ENCODE measurements around the gene NUP214. TPM values are rescaled to one million over a fixed set of nuclear protein-coding genes. Genes with fewer than 3 reads are reported as not detected.

The NUP214 gene
- total RNA-seq, 2 donors from 2014 or later, result 66.2 to 121 TPM

DNA sequence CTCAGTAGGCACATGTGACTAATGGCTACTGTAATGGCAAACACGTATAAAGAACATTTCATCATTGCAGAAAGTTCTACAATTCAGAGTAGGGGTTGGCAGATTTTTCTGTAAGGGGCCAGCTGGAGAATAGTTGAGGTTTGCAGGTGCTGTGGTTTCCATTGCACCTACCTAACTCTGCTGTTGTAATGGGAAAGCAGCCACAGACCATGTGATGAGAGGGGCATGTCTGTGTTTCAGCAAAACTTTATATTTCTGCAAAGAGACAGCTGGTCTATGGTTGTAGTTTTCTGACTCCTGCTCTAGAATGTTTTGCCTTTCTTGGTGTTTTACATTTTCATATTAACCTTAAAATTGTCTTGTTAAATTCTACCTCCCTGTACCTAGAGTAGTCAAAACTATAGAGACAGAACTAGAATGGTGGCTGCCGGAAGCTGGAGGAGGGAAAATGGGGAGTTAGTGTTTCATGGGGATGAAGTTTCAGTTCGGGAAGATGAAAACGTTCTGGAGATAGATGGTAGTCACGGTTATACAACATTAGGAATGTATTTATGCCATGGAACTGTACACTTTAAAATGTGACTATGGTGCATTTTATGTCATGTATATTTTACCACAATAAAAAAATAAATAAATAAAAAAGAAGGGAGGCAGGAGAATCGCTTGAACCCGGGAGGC is 44.3 kb downstream of the NUP214 start:
- Mint-ChIP-seq H3K36me3 (peaks cover 11% of the 10 kb centered on the region), H3K4me3 (no peak overlapping the region), H3K27me3 (no peaks in the 10 kb centered on the region), H3K9me3 (no peaks in the 10 kb centered on the region), H3K27ac (no peak overlapping the region), H3K4me1 (ENCODE audit: low read depth in 2 of 2) (peaks cover 5 to 17% of the 10 kb centered on the region in 2 donors)
- DNase-seq (ENCODE audit: low spot score), result no peak
- no peak for ATAC-seq

DNA sequence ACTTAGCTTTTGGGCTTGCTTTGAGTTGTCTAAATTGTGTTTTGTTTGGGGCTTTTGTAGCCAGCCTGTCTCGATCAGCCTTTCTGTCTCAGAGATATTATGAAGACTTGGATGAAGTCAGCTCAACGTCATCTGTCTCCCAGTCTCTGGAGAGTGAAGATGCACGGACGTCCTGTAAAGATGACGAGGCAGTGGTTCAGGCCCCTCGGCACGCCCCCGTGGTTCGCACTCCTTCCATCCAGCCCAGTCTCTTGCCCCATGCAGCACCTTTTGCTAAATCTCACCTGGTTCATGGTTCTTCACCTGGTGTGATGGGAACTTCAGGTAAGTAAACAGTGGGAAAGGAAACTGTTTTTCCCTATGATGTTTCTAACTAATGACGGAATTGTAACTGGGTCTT is 48.6 kb downstream of the NUP214 start:
- no peak for DNase-seq (ENCODE audit: low spot score)
- no peak for ATAC-seq
- Mint-ChIP-seq H3K4me1 (ENCODE audit: low read depth in 2 of 2) (peaks cover 5 to 8% of the 10 kb centered on the region in 2 donors), H3K9me3 (no peaks in the 10 kb centered on the region), H3K4me3 (no peak overlapping the region), H3K27me3 (no peaks in the 10 kb centered on the region), H3K36me3 (peaks cover 29% of the 10 kb centered on the region), H3K27ac (no peak overlapping the region)

GRCh38 chr9:131174681-131175239 is 49.4 kb downstream of the NUP214 start:
- H3K4me3 Mint-ChIP-seq, result no peak overlapping the region
- peaks cover 26% of the 10 kb centered on the region for H3K36me3 Mint-ChIP-seq
- H3K4me1 Mint-ChIP-seq (ENCODE audit: low read depth in 2 of 2), result peaks cover 5% of the 10 kb centered on the region in 2 donors
- no peak overlapping the region for H3K27ac Mint-ChIP-seq
- peak in 1 of 2 donors; percentile 47 for ATAC-seq
- H3K9me3 Mint-ChIP-seq, result no peaks in the 10 kb centered on the region
- DNase-seq (ENCODE audit: low spot score), result no peak
- H3K27me3 Mint-ChIP-seq, result no peaks in the 10 kb centered on the region

DNA sequence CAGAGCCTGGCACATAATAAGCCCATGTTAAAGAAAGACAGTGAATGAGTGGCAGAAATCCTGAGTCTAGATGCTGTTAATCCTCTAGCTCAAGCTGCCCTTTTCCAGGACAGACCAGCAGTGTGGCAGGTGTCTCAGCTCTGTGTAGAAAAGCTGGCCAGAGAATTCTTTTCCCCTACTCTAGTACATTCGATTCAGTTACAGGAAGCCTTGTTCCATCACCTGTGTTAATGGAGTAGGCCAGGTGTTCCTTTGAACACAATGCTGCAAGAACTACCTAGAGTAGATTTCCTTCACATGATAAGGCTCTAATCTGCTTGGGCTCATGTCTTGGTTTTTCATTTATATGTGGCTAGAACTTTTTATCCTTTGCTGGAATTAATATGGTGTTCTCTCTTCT is 52.5 kb downstream of the NUP214 start:
- Mint-ChIP-seq H3K27ac (no peak overlapping the region), H3K4me1 (ENCODE audit: low read depth in 2 of 2) (peaks cover 0 to 4% of the 10 kb centered on the region in 2 donors), H3K27me3 (no peaks in the 10 kb centered on the region), H3K9me3 (no peaks in the 10 kb centered on the region), H3K4me3 (no peak overlapping the region), H3K36me3 (peaks cover 32% of the 10 kb centered on the region)
- ATAC-seq (no peak), DNase-seq (ENCODE audit: low spot score) (no peak)

DNA sequence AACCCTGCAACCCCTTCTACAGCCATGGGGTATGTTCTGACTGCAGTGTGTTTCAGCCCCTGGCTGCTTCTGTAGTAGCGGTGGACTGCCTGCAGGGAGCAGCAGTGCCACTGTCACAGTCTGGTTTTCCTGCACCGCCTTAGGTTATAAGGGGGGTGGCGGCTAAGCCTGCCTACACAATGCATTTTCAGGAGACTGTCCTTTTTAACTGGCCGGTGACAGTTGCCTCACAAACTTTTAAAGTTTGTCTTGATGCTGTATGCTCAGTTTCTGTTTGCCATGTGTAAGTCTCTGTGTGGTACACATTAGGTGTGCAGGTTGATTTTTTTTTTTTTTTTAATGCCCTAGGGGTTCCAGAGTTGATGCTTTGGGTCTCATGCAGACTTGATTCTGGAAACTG is 53.0 kb downstream of the NUP214 start:
- H3K4me3 Mint-ChIP-seq, result no peak overlapping the region
- ATAC-seq (peak; percentile 92 to 94), DNase-seq (ENCODE audit: low spot score) (peak; percentile 77)
- peaks cover 32% of the 10 kb centered on the region for H3K36me3 Mint-ChIP-seq
- H3K4me1 Mint-ChIP-seq (ENCODE audit: low read depth in 2 of 2), result peaks cover 0 to 4% of the 10 kb centered on the region in 2 donors
- no peaks in the 10 kb centered on the region for H3K9me3 Mint-ChIP-seq
- no peak overlapping the region for H3K27ac Mint-ChIP-seq
- no peaks in the 10 kb centered on the region for H3K27me3 Mint-ChIP-seq

DNA sequence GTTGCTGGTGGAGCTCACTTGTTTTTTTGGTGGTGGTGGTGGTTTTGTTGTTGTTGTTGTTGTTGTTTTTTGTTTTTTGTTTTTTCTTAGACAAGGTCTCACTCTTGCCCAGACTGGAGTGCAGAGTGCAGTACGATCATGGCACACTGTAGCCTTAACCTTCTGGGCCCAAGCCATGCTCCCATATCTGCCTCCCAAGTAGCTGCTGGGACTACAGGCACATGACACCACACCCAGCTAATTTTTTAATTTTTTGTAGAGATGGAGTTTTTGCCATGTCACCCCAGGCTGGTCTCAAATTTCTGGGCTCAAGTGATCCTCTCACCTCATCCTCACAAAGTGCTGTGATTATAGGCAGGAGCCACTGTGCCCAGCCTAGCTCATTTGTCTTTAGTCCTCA is 53.5 kb downstream of the NUP214 start:
- Mint-ChIP-seq H3K9me3 (no peaks in the 10 kb centered on the region), H3K27ac (no peak overlapping the region), H3K36me3 (peaks cover 32% of the 10 kb centered on the region), H3K4me3 (no peak overlapping the region), H3K27me3 (no peaks in the 10 kb centered on the region), H3K4me1 (ENCODE audit: low read depth in 2 of 2) (peaks cover 0 to 4% of the 10 kb centered on the region in 2 donors)
- ATAC-seq (no peak), DNase-seq (ENCODE audit: low spot score) (no peak)

DNA sequence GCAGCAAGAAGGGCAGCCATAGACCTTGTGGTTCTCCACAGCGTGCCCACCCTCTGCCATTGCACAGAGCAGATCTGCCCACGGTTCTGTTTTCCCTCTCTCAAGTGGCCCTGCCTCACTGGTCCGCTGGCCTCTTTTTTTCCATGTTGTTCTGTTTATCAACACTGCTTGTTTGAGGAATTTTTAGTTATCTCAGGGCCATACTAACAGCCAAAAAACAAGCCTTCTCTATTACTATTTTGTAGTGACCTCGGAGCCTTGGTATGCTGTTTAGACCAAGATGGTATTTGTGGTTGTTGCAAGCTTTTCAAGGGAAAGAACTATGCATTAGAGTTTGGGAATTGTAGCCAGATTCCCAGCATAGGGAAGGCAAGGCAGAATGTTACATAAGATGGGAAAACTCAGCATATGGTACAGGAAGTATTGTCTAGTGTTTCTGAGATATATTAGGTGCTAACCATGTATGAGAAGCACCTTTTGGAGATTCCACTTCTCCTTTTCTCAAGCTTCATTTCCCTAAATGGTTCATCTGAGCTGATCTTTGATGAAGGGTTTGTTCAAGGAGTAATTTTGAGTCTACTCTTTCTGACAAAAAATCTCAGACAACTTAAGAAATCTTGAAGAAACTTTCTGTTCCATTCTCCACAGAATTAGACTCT is 54.3 kb downstream of the NUP214 start:
- Mint-ChIP-seq H3K4me1 (ENCODE audit: low read depth in 2 of 2) (peaks cover 0 to 4% of the 10 kb centered on the region in 2 donors), H3K36me3 (peaks cover 31% of the 10 kb centered on the region), H3K4me3 (no peak overlapping the region), H3K27me3 (no peaks in the 10 kb centered on the region), H3K9me3 (no peaks in the 10 kb centered on the region), H3K27ac (no peak overlapping the region)
- ATAC-seq (no peak), DNase-seq (ENCODE audit: low spot score) (no peak)

DNA sequence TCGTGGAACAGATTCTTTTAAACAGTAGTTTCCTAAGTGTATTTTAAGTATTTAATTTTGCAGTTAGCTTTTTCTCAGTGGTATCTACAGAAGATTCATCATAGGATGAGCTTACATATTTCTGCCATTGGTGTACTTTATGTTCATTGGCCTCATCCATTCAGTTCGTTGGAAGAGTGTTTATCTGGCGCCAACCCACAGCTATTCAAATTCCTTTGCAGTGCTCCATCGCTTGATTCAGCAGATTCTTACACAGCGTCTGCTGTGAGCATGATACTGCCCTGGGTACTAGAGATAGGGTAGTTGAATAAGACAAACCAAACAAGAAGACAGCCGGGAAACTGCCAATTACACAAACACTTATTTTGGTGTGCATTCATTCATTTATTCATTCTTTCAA is 55.1 kb downstream of the NUP214 start:
- Mint-ChIP-seq H3K27ac (no peak overlapping the region), H3K36me3 (peaks cover 24% of the 10 kb centered on the region), H3K9me3 (no peaks in the 10 kb centered on the region), H3K27me3 (no peaks in the 10 kb centered on the region), H3K4me3 (no peak overlapping the region), H3K4me1 (ENCODE audit: low read depth in 2 of 2) (peaks cover 0 to 4% of the 10 kb centered on the region in 2 donors)
- ATAC-seq (no peak), DNase-seq (ENCODE audit: low spot score) (no peak)

DNA sequence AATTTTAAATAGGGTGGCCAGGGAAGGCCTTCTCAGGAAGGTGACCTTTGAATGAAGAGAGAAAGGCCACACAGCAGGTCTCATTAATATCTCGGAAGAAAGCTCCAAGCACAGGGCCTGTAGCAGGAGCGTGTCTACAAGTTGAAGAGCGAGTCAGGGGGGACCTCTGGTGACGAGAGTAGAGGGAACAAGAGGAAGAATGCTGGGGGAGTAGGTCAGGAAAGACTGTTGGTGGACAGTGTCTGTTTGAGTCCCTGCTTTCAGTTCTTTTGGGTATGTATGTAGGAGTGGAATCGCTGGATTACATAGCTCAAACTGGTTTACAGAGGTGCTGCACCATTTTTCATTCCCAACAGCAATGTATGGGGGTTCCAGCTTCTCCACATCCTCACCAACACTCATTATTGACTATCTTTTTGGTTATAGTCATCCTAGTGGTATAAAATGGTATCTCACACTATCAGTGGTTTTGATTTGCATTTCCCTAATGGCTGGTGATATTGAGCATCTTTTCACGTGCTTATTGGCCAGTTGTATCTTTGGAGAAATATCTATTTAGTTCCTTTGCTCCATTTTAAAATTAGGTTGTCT is 55.8 kb downstream of the NUP214 start:
- Mint-ChIP-seq H3K4me3 (no peak overlapping the region), H3K9me3 (no peaks in the 10 kb centered on the region), H3K36me3 (peaks cover 25% of the 10 kb centered on the region), H3K4me1 (ENCODE audit: low read depth in 2 of 2) (peaks cover 0 to 6% of the 10 kb centered on the region in 2 donors), H3K27me3 (no peaks in the 10 kb centered on the region), H3K27ac (no peak overlapping the region)
- ATAC-seq, result no peak
- no peak for DNase-seq (ENCODE audit: low spot score)

- Mint-ChIP-seq H3K36me3 (peaks cover 34% of the 10 kb centered on the region), H3K27me3 (no peaks in the 10 kb centered on the region), H3K27ac (no peak overlapping the region), H3K4me1 (ENCODE audit: low read depth in 2 of 2) (peaks cover 2 to 3% of the 10 kb centered on the region in 2 donors), H3K4me3 (no peak overlapping the region), H3K9me3 (no peaks in the 10 kb centered on the region)
- no peak for DNase-seq (ENCODE audit: low spot score)
- ATAC-seq, result no peak
Observed at GRCh38 chr9:131185924-131186323, 60.5 kb downstream of the NUP214 start.

- peaks cover 2 to 3% of the 10 kb centered on the region in 2 donors for H3K4me1 Mint-ChIP-seq (ENCODE audit: low read depth in 2 of 2)
- no peaks in the 10 kb centered on the region for H3K9me3 Mint-ChIP-seq
- H3K27ac Mint-ChIP-seq, result no peak overlapping the region
- ATAC-seq, result no peak
- H3K4me3 Mint-ChIP-seq, result no peak overlapping the region
- no peaks in the 10 kb centered on the region for H3K27me3 Mint-ChIP-seq
- H3K36me3 Mint-ChIP-seq, result peaks cover 32% of the 10 kb centered on the region
- DNase-seq (ENCODE audit: low spot score), result no peak
Observed at GRCh38 chr9:131186622-131187021, 61.2 kb downstream of the NUP214 start.

GRCh38 chr9:131187957-131188356 is 62.6 kb downstream of the NUP214 start:
- no peak overlapping the region for H3K4me3 Mint-ChIP-seq
- no peaks in the 10 kb centered on the region for H3K27me3 Mint-ChIP-seq
- ATAC-seq (no peak), DNase-seq (ENCODE audit: low spot score) (no peak)
- H3K4me1 Mint-ChIP-seq (ENCODE audit: low read depth in 2 of 2), result peaks cover 2 to 3% of the 10 kb centered on the region in 2 donors
- no peaks in the 10 kb centered on the region for H3K9me3 Mint-ChIP-seq
- peaks cover 37% of the 10 kb centered on the region for H3K36me3 Mint-ChIP-seq
- no peak overlapping the region for H3K27ac Mint-ChIP-seq

DNA sequence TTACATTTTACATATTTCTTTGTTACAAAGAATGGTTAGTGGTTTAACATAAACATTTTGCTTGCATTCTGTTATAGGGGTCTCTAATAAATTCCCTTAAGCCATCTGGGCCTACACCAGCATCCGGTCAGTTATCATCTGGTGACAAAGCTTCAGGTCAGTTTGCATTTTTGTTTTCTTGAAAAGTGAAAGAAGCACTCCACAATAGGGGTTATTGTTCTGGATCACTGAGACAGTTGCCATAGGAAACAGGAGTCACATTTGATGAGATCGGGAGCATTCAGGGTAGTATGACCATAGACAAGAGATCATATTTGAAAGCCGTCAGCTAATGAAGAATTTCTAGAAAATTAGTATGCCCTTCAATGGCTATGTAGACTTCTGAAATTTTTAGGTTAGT is 63.6 kb downstream of the NUP214 start:
- Mint-ChIP-seq H3K4me3 (no peak overlapping the region), H3K27me3 (no peaks in the 10 kb centered on the region), H3K36me3 (peaks cover 37% of the 10 kb centered on the region), H3K4me1 (ENCODE audit: low read depth in 2 of 2) (peaks cover 2 to 3% of the 10 kb centered on the region in 2 donors), H3K9me3 (no peaks in the 10 kb centered on the region), H3K27ac (no peak overlapping the region)
- no peak for ATAC-seq
- DNase-seq (ENCODE audit: low spot score), result no peak

- peaks cover 40% of the 10 kb centered on the region for H3K36me3 Mint-ChIP-seq
- H3K27ac Mint-ChIP-seq, result no peak overlapping the region
- H3K4me1 Mint-ChIP-seq (ENCODE audit: low read depth in 2 of 2), result peaks cover 2 to 3% of the 10 kb centered on the region in 2 donors
- H3K27me3 Mint-ChIP-seq, result no peaks in the 10 kb centered on the region
- ATAC-seq, result no peak
- DNase-seq (ENCODE audit: low spot score), result no peak
- H3K4me3 Mint-ChIP-seq, result no peak overlapping the region
- H3K9me3 Mint-ChIP-seq, result no peaks in the 10 kb centered on the region
Observed at GRCh38 chr9:131190191-131190590, 64.8 kb downstream of the NUP214 start.
